Activated CD4-positive, alpha-beta T cell treated with anti-CD3 and anti-CD28 coated beads for 48 hours (primary cell): ENCODE data around the gene NTM.

Experiments used
- DNase-seq: peaks from one replicate; pipeline ENCODE4 v3.0.0-alpha.2; 2020

Gene NTM

GRCh38 chr11:131807876-131808275 lies 437.5 kb downstream of the NTM start:
- DNase-seq: no peak

DNA sequence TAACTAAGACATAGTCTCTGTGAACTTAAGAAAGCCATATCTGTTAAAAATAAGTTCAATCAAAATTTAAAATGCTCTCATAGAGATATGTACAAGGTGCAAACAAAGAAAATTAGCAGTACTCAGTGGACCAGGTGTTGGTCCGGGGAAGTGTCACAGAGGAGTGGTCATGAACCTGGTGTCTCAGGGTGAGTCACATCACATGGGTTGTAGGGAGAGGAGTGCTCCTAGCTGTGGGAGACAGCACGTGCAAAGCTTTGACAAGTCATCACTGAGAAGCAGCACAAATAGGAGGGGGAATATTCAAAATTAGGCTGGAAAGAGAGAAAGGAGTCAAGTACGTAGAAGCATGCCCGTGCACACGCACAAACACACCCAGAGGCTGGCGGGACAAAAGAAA lies 438.1 kb downstream of the NTM start:
- DNase-seq: no peak

GRCh38 chr11:131809203-131809918 lies 438.9 kb downstream of the NTM start:
- DNase-seq: no peak

DNA sequence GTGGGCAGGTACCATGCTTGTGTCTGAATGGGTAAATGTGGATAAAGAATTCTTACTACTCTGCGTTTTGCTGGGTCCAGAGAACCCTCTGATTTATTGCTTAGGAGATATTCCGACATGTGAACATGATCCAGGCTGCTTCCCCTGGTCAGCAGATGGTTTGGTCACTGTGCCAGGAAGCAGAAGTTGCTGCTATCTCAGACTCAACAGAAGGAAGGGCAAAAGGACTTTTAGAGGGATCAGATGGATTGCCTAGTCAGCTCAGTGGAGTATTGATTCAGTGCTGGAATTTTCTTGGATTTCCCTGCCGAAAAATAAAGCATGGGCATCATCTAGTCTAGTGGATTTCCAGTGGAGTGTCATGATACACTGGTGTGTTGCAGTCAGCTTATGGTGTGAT lies 440.1 kb downstream of the NTM start:
- no peak for DNase-seq

- no peak for DNase-seq
Observed at GRCh38 chr11:131811383-131811782, 441.0 kb downstream of the NTM start.

DNA sequence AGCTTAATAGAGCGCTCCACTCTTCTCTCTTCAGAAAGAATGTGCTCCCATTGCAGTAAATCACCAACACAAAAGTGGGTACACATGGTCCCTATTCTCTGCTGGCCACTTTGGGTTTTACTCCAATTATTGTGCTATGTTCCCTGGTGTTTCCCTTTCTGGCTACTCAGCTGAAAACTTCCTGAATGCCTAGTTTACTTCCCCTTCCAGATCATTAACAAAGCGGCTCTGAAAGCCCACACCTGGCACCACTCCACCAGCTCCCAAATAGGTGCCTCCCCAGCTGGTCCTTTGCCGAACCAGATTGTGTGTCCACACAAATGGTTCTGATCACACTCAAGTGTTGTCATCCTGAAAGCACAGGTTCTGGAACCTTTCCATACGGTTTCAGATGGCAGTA lies 443.7 kb downstream of the NTM start:
- no peak for DNase-seq

DNA sequence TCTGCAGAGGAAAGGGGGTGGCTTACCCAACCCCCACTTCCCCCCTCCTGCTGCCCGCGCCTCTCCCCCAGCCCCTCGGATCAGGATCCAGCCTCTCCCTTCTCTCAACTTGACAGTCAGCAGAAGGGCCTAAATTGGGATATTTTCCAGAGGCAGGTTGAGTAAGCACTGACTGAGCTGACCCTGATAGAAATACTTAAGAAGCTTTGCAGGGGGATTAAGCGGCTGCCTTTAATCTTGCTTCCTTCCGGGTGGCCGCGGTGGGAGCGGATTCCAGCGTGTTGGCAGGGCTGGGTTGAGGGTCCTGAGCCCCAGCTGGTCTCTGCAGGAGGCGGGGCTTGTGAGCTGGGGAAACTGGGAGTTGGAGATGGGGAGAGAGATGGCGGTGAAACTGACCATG lies 445.2 kb downstream of the NTM start:
- DNase-seq: no peak

- DNase-seq: no peak
Observed at GRCh38 chr11:131816051-131816450, 445.6 kb downstream of the NTM start.

- no peak for DNase-seq
Observed at GRCh38 chr11:131817687-131818188, 447.3 kb downstream of the NTM start.

DNA sequence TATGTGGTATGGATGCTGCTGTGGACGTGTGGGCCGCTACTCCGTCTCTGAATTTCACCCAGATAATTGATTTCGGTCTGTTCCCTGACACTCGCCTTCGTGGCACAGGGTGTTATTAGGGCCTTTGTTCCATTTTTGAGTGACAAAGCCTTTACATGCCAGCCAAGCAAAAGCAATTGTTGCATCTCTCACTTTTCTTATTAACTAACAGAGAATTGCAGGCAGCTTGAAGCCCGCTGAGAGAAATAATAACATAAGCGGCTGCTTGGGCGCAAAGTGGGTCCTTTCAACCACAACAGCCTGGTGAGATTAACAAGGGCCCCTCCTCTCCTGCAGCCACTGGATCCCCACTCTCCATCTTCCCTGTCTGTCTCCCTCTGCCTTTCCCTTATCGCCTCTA lies 449.4 kb downstream of the NTM start:
- no peak for DNase-seq

DNA sequence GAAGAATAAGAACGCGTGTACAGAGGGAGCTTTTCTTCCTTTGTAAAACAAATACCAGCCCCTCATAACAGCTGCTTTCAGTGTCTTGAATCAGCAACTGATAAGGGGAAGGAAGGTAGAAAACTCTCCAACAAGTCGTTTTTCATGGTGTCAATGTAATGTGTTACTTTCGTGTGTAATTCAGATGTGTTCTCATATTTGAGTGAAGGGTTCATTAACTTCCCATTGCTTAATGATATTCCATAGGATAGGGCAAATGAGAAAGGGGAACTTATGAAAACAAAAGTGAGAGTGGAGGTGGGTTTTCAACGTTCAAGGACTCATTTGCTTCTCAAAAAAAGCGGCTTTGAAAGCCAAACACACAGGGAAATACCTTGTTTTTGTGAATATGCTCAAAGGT lies 452.1 kb downstream of the NTM start:
- no peak for DNase-seq

- DNase-seq: no peak
Observed at GRCh38 chr11:131823772-131824171, 453.4 kb downstream of the NTM start.

- no peak for DNase-seq
Observed at GRCh38 chr11:131824771-131825170, 454.4 kb downstream of the NTM start.

- no peak for DNase-seq
Observed at GRCh38 chr11:131827430-131827829, 457.0 kb downstream of the NTM start.

GRCh38 chr11:131829725-131830124 lies 459.3 kb downstream of the NTM start:
- DNase-seq: no peak

GRCh38 chr11:131832079-131832478 lies 461.7 kb downstream of the NTM start:
- DNase-seq: no peak

DNA sequence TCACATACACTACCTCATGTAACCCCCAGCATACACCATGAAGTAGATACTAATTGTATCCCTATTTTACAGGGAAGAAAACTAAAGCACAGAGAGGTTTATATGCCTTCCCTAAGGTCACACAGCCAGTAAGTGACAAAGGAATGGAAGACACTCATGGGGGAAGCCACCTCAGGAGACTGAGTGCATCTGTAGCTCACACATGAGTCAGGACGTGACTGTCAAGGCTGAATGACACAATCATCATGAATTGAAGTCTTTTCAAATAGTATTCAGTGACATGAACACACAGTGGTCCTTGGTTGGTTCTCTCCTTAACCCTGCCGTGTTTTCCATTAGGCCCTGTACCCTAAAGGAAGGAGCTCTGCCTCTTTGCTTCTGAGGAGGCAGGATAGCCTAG lies 463.0 kb downstream of the NTM start:
- no peak for DNase-seq

GRCh38 chr11:131837562-131837961 lies 467.1 kb downstream of the NTM start:
- DNase-seq: no peak

- no peak for DNase-seq
Observed at GRCh38 chr11:131838016-131838415, 467.6 kb downstream of the NTM start.

DNA sequence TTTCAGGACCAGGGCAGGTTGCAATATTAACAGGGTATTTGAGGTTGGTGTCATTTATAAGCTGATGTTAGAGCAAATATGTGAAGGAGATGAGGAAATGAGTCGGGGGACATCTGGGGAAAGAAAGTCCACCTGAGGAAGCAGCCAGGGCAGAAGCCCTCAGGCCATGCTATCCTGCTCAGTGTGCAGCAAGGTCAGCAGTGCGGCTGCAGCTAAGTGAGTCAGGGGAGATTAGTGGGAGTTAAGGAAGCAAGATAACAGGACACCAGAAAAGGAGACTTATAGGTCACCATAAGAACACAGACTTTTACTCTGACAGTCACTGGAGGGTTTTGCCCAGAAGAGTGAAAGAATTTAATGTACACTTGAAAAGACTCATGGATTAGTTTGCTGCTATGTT lies 468.9 kb downstream of the NTM start:
- DNase-seq: no peak

DNA sequence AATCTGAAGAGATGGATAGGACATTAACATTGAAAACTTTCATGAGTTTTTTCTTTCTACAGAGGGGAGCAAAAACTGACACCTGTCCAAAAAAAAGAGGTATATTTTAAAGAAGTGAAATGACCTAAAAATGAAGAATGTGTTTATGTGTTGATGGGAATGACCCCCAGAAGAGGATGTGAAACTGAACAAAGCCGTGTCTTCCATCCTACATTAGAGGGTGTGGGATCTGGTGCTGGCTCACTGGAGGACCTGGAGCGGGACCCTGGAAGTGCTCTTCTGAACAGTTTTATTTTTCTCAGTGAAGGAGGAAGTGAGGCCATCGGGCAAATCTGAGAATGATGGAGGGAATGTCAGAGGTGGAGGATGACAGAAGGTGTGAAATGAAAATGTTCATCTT lies 470.1 kb downstream of the NTM start:
- no peak for DNase-seq

- no peak for DNase-seq
Observed at GRCh38 chr11:131841028-131841427, 470.6 kb downstream of the NTM start.

GRCh38 chr11:131841925-131842635 lies 471.7 kb downstream of the NTM start:
- DNase-seq: no peak

- DNase-seq: no peak
Observed at GRCh38 chr11:131845255-131845654, 474.8 kb downstream of the NTM start.

- no peak for DNase-seq
Observed at GRCh38 chr11:131849485-131849884, 479.1 kb downstream of the NTM start.
